Activated CD4-positive, alpha-beta T cell treated with anti-CD3 and anti-CD28 coated beads for 4 hours (primary cell): Measurements from ENCODE around the gene PARP1.
"Not testable (repeated sequence)": the region's sequence is repeated elsewhere in the genome, so short reads cannot be mapped to it uniquely, and the experiment has no call there.

Experiments used
- DNase-seq, 2 donors: peaks; one replicate each; pipeline ENCODE4 v3.0.0-alpha.2; 2020

Gene PARP1

GRCh38 chr1:226407497-226408284, at the start of gene PARP1:
Gene PARP1 (minus strand): TSS chr1:226408093. CDS start chr1:226407929, 164 bp downstream.
- DNase-seq = peak; percentile 80 to 87

GRCh38 chr1:226457307-226457712, 49.4 kb upstream of the PARP1 start:
- peak; percentile 21 to 29 for DNase-seq

- DNase-seq = no peak
These were observed 48.0 kb upstream of the PARP1 start for GRCh38 chr1:226455843-226456242.

GRCh38 chr1:226454349-226454748, 46.5 kb upstream of the PARP1 start:
- DNase-seq = no peak

GRCh38 chr1:226453015-226453704, 45.3 kb upstream of the PARP1 start:
- DNase-seq = no peak

- DNase-seq = no peak
These were observed 42.8 kb upstream of the PARP1 start for GRCh38 chr1:226450688-226451087.

GRCh38 chr1:226449823-226450222, 41.9 kb upstream of the PARP1 start:
- DNase-seq = no peak

- no peak for DNase-seq
These were observed 40.2 kb upstream of the PARP1 start for GRCh38 chr1:226447932-226448665.

- DNase-seq = no peak
These were observed 38.2 kb upstream of the PARP1 start for GRCh38 chr1:226446094-226446493.

GRCh38 chr1:226444901-226445300, 37.0 kb upstream of the PARP1 start:
- peak; percentile 30 to 33 for DNase-seq

- no peak for DNase-seq
These were observed 35.5 kb upstream of the PARP1 start for GRCh38 chr1:226443439-226443838.

- DNase-seq = no peak
These were observed 35.1 kb upstream of the PARP1 start for GRCh38 chr1:226443033-226443432.

- DNase-seq = no peak
These were observed 33.7 kb upstream of the PARP1 start for GRCh38 chr1:226441629-226442028.

GRCh38 chr1:226440512-226440911, 32.6 kb upstream of the PARP1 start:
- no peak for DNase-seq

GRCh38 chr1:226438007-226438406, 30.1 kb upstream of the PARP1 start:
- DNase-seq = no peak

- DNase-seq = no peak
These were observed 29.1 kb upstream of the PARP1 start for GRCh38 chr1:226436855-226437491.

- DNase-seq = no peak
These were observed 28.6 kb upstream of the PARP1 start for GRCh38 chr1:226436472-226436854.

GRCh38 chr1:226433341-226433720, 25.4 kb upstream of the PARP1 start:
- DNase-seq = no peak

- no peak for DNase-seq
These were observed 24.9 kb upstream of the PARP1 start for GRCh38 chr1:226432586-226433340.

- not testable (repeated sequence) for DNase-seq
These were observed 24.0 kb upstream of the PARP1 start for GRCh38 chr1:226431898-226432297.

GRCh38 chr1:226429858-226430715, 22.2 kb upstream of the PARP1 start:
- DNase-seq = no peak
